Caco-2 (cell line): ENCODE measurements around the gene PLXNC1. TPM values are rescaled to one million over a fixed set of nuclear protein-coding genes. Genes with fewer than 3 reads are reported as not detected.

Source experiments
- BruUV-seq: library from RNA; stranded (reverse); fragments of 400-500 nt; replicated peaks from 2 replicates; lab custom pipeline; 2021; lab: Mats Ljungman, UMichigan
- CTCF ChIA-PET: fragments of 300-600 bp; sonication (Branson Sonifier 250); formaldehyde crosslinking; loops from one replicate; lab custom pipeline; 2022; ENCODE audit warnings: antibody characterized with exemption; lab: Charles Lee
- POLR2A ChIA-PET: fragments of 300-600 bp; sonication (Branson Sonifier 250); formaldehyde crosslinking; loops from one replicate; lab custom pipeline; 2022; ENCODE audit warnings: antibody characterized with exemption; lab: Charles Lee
- DNase-seq, 2 experiments: peaks; one replicate each; pipeline versions ENCODE4 v3.0.0 to v3.0.0-alpha.2; 2020 to 2022
- H3K27me3 ChIP-seq: replicated peaks from 2 replicates; pipeline ENCODE4 v1.6.0; 2011; ENCODE audit warnings: low read length; ENCODE audit not compliant: control insufficient read depth, insufficient read depth
- H3K36me3 ChIP-seq: 2 replicates; pipeline ENCODE4 v1.5.1; 2011; ENCODE audit warnings: low read length; ENCODE audit not compliant: control insufficient read depth, insufficient read depth
- H3K4me1 ChIP-seq: fragments of 250-450 bp; sonication (Bioruptor Pico); 2 replicates; pipeline ENCODE4 v1.5.1; 2020; ENCODE audit warnings: mild to moderate bottlenecking
- H3K4me3 ChIP-seq: 2 replicates; pipeline ENCODE4 v1.5.1; 2011; ENCODE audit warnings: low read depth, mild to moderate bottlenecking, control low read depth, low read length
- H3K9me3 ChIP-seq: fragments of 250-450 bp; sonication (Bioruptor Pico); 2 replicates; pipeline ENCODE4 v1.5.1; 2020; ENCODE audit warnings: mild to moderate bottlenecking, moderate library complexity
- H3K27ac Mint-ChIP-seq: one replicate; pipeline ENCODE4 v1.8.0; 2022; ENCODE audit warnings: mixed read lengths; ENCODE audit not compliant: unreplicated experiment
- H3K27me3 Mint-ChIP-seq: one replicate; pipeline ENCODE4 v1.8.0; 2022; ENCODE audit warnings: mixed read lengths; ENCODE audit not compliant: insufficient read depth, unreplicated experiment
- H3K36me3 Mint-ChIP-seq: one replicate; pipeline ENCODE4 v1.8.0; 2022; ENCODE audit warnings: mild to moderate bottlenecking, mixed read lengths; ENCODE audit not compliant: insufficient read depth, unreplicated experiment
- H3K4me1 Mint-ChIP-seq: one replicate; pipeline ENCODE4 v1.8.0; 2022; ENCODE audit warnings: low read depth, mixed read lengths; ENCODE audit not compliant: unreplicated experiment
- H3K4me3 Mint-ChIP-seq: one replicate; pipeline ENCODE4 v1.8.0; 2022; ENCODE audit warnings: mild to moderate bottlenecking, moderate library complexity, mixed read lengths; ENCODE audit not compliant: unreplicated experiment
- H3K9me3 Mint-ChIP-seq: one replicate; pipeline ENCODE4 v1.8.0; 2022; ENCODE audit warnings: mixed read lengths; ENCODE audit not compliant: unreplicated experiment
- intact Hi-C: fragments of 100-400 bp; cut with micrococcal nuclease; formaldehyde crosslinking; loops from one replicate; pipeline ENCODE4 v1.10.0; 2022; ENCODE audit not compliant: unreplicated experiment
- total RNA-seq: library from RNA; stranded (reverse); gene quantifications from 2 replicates; pipeline ENCODE4 v1.2.3, GENCODE V29; 2022
- TF ChIP-seq, protein P1 (sequence below), 2 experiments: fragments of 200-600 bp in 1 of 2; IDR thresholded peaks; 1 replicate in 1 of 2; 2 replicates in 1 of 2; pipeline versions ENCODE4 v1.5.1 to v1.8.0; 2011 to 2022; ENCODE audit warnings: antibody characterized with exemption in 1 of 2, control low read depth in 1 of 2, inconsistent platforms in 1 of 2, low read depth in 1 of 2, low read length in 1 of 2, mild to moderate bottlenecking in 1 of 2, moderate library complexity in 1 of 2; ENCODE audit not compliant: insufficient read depth in 1 of 2, severe bottlenecking in 1 of 2, unreplicated experiment in 1 of 2

The PLXNC1 gene
- total RNA-seq, 1 experiment from 2014 or later = 41.3 TPM

DNA sequence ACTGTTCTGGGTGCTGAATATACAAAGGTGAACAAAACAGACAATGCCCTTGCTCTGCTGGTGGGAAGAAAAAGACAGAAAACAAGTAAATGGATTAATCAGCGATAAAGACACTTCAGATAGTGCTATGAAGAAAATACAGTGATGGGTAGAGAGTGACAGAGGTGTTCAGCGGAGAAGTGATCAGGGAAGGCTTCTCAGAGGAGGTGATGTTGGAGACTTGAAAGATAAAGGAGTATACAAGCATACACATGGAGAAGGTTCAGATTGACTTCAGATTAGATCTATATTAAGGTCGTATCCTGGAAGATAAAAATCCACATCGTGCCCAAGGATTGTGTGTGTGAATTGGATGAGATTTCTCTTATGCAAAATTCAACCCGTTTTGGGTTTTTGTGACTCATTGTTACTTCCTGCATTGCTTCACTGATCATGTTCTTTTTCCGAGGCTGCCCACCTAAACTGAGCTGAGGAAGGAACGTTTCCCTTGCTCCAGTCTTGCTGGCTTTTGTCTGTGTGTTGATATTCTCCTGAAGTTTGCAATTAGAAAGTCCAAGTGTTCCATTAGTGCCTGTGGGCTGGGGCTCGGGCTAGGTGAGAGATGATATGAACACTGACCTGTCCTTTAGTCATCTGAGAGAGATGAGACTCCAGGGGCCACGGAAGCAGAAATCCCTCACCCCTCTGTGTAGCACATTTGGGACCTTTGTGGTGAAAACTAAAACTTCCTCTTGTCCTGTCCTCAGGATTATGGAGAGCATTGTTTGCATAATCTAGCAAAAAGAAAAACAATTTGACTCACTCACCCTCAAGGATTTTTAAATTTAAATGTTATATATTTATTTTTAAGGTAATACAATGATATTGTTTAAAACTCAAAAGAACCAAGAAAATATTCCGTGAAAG lies 27.6 kb downstream of the PLXNC1 start:
- BruUV-seq = no TSS peak
- Mint-ChIP-seq H3K4me1 (peaks cover 46% of the 10 kb centered on the region), H3K9me3 (peaks cover 20% of the 10 kb centered on the region), H3K27me3 (no peaks in the 10 kb centered on the region), H3K27ac (no peak overlapping the region), H3K36me3 (peaks cover 45% of the 10 kb centered on the region), H3K4me3 (no peak overlapping the region)
- Histone ChIP-seq H3K4me3 (no peak overlapping the region), H3K27me3 (no peaks in the 10 kb centered on the region), H3K9me3 (0 out of 2 replicates have a peak, but pooled peaks cover 9% of the 10 kb centered on the region), H3K4me1 (peaks cover 63% of the 10 kb centered on the region), H3K36me3 (peaks cover 5% of the 10 kb centered on the region)
- no peak for DNase-seq
- ChIA-PET CTCF (no interaction called here), POLR2A (no interaction called here)
- TF ChIP-seq, protein P1, sequence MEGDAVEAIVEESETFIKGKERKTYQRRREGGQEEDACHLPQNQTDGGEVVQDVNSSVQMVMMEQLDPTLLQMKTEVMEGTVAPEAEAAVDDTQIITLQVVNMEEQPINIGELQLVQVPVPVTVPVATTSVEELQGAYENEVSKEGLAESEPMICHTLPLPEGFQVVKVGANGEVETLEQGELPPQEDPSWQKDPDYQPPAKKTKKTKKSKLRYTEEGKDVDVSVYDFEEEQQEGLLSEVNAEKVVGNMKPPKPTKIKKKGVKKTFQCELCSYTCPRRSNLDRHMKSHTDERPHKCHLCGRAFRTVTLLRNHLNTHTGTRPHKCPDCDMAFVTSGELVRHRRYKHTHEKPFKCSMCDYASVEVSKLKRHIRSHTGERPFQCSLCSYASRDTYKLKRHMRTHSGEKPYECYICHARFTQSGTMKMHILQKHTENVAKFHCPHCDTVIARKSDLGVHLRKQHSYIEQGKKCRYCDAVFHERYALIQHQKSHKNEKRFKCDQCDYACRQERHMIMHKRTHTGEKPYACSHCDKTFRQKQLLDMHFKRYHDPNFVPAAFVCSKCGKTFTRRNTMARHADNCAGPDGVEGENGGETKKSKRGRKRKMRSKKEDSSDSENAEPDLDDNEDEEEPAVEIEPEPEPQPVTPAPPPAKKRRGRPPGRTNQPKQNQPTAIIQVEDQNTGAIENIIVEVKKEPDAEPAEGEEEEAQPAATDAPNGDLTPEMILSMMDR (IDR thresholded peaks at IDR 0.05; ENCODE audit: insufficient read depth in 1 of 2, low read depth in 1 of 2, low read length in 1 of 2, severe bottlenecking in 1 of 2, unreplicated experiment in 1 of 2) = no peak
- intact Hi-C loops = no loop called here

DNA sequence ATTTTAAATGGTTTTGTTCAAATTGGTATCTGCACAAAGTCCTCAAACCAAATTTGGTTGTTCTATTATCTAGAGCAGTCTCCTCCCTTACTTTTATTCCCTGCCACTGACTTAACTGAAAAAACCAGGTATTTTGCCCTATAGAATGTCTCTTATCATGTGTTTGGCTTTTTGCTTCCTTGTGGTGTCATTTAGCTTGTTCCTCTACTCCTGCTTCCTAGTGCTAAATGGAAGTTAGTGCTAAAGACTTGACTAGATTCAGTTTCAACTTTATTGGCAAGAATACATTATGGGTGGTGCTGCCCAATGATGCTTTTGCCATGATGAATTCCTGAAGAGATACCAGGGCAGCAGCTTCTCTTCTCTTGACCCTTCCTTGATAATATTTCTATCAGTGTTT lies 29.7 kb downstream of the PLXNC1 start:
- 0 out of 2 replicates have a peak, but pooled peaks cover 9% of the 10 kb centered on the region for H3K9me3 ChIP-seq
- no peaks in the 10 kb centered on the region for H3K27me3 Mint-ChIP-seq
- H3K4me3 Mint-ChIP-seq = no peak overlapping the region
- H3K4me1 ChIP-seq = peaks cover 63% of the 10 kb centered on the region
- no peaks in the 10 kb centered on the region for H3K27me3 ChIP-seq
- intact Hi-C loops = no loop called here
- peaks cover 5% of the 10 kb centered on the region for H3K36me3 ChIP-seq
- peaks cover 20% of the 10 kb centered on the region for H3K9me3 Mint-ChIP-seq
- BruUV-seq = no TSS peak
- peaks cover 47% of the 10 kb centered on the region for H3K36me3 Mint-ChIP-seq
- H3K4me1 Mint-ChIP-seq = peaks cover 51% of the 10 kb centered on the region
- H3K4me3 ChIP-seq = no peak overlapping the region
- TF ChIP-seq, protein P1 (IDR thresholded peaks at IDR 0.05; ENCODE audit: insufficient read depth in 1 of 2, low read depth in 1 of 2, low read length in 1 of 2, severe bottlenecking in 1 of 2, unreplicated experiment in 1 of 2) = no peak
- ChIA-PET CTCF (no interaction called here), POLR2A (no interaction called here)
- DNase-seq = no peak
- no peak overlapping the region for H3K27ac Mint-ChIP-seq

DNA sequence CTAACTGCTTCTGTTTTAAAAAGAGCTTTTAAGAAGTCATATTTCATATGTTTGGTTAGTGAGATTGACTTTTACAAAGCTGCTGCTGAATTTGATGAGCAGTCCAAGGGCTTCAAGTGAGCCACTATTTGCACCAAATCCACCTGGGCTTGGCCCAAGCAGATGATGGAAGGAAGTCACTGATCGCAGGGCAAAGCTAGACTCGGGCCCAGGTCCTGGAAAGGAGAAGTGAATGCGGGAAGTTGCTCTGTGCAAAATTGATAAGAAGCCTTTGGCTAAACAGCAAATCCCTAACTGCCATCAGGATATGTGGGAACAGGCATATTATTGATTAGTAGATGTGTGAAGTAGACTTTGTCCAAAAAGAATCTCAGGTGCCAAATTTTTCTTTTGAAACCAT lies 30.5 kb downstream of the PLXNC1 start:
- ChIA-PET POLR2A (no interaction called here), CTCF (no interaction called here)
- Mint-ChIP-seq H3K4me1 (peaks cover 55% of the 10 kb centered on the region), H3K27ac (no peak overlapping the region), H3K27me3 (no peaks in the 10 kb centered on the region), H3K9me3 (peaks cover 20% of the 10 kb centered on the region), H3K36me3 (peaks cover 54% of the 10 kb centered on the region), H3K4me3 (no peak overlapping the region)
- intact Hi-C loops = no loop called here
- TF ChIP-seq, protein P1 (IDR thresholded peaks at IDR 0.05; ENCODE audit: insufficient read depth in 1 of 2, low read depth in 1 of 2, low read length in 1 of 2, severe bottlenecking in 1 of 2, unreplicated experiment in 1 of 2) = no peak
- Histone ChIP-seq H3K36me3 (peaks cover 5% of the 10 kb centered on the region), H3K4me1 (peaks cover 60% of the 10 kb centered on the region), H3K4me3 (no peak overlapping the region), H3K27me3 (no peaks in the 10 kb centered on the region), H3K9me3 (0 out of 2 replicates have a peak, but pooled peaks cover 9% of the 10 kb centered on the region)
- DNase-seq = no peak
- no TSS peak for BruUV-seq
